ENCODE results near the gene VPS8.

Gene VPS8

GRCh38 chr3:184815046-184815930 is 3.3 kb downstream of the VPS8 start:
- DNase-seq = no peak

GRCh38 chr3:184816614-184817013 is 4.6 kb downstream of the VPS8 start:
- DNase-seq = no peak

GRCh38 chr3:184820525-184820924 is 8.6 kb downstream of the VPS8 start:
- no peak for DNase-seq

GRCh38 chr3:184821034-184821433 is 9.1 kb downstream of the VPS8 start:
- no peak for DNase-seq

GRCh38 chr3:184822081-184822480 is 10.1 kb downstream of the VPS8 start:
- no peak for DNase-seq

- DNase-seq = no peak
These were observed 10.7 kb downstream of the VPS8 start for GRCh38 chr3:184822654-184823053.

- DNase-seq = no peak
These were observed 12.0 kb downstream of the VPS8 start for GRCh38 chr3:184823990-184824389.

- no peak for DNase-seq
These were observed 13.3 kb downstream of the VPS8 start for GRCh38 chr3:184825121-184825820.

- no peak for DNase-seq
These were observed 15.6 kb downstream of the VPS8 start for GRCh38 chr3:184827572-184827971.

- DNase-seq = no peak
These were observed 20.1 kb downstream of the VPS8 start for GRCh38 chr3:184832044-184832443.

GRCh38 chr3:184832903-184833302 is 20.9 kb downstream of the VPS8 start:
- no peak for DNase-seq

- no peak for DNase-seq
These were observed 24.3 kb downstream of the VPS8 start for GRCh38 chr3:184836090-184836822.

- DNase-seq = no peak
These were observed 30.5 kb downstream of the VPS8 start for GRCh38 chr3:184842433-184842832.

GRCh38 chr3:184845819-184846218 is 33.9 kb downstream of the VPS8 start:
- no peak for DNase-seq

- DNase-seq = no peak
These were observed 34.5 kb downstream of the VPS8 start for GRCh38 chr3:184846496-184846895.

- no peak for DNase-seq
These were observed 37.0 kb downstream of the VPS8 start for GRCh38 chr3:184848934-184849333.

GRCh38 chr3:184850201-184850600 is 38.2 kb downstream of the VPS8 start:
- DNase-seq = no peak

- no peak for DNase-seq
These were observed 45.1 kb downstream of the VPS8 start for GRCh38 chr3:184857099-184857498.

- no peak for DNase-seq
These were observed 52.0 kb downstream of the VPS8 start for GRCh38 chr3:184864000-184864399.

- DNase-seq = no peak
These were observed 56.5 kb downstream of the VPS8 start for GRCh38 chr3:184868477-184868876.

- no peak for DNase-seq
These were observed 60.2 kb downstream of the VPS8 start for GRCh38 chr3:184872200-184872599.

- no peak for DNase-seq
These were observed 61.2 kb downstream of the VPS8 start for GRCh38 chr3:184873141-184873540.
